GM12801 (cell line): Measurements from ENCODE around the gene HLA-DQB1.

Experiments used
- CTCF ChIP-seq: IDR thresholded peaks from one replicate; pipeline ENCODE4 v1.5.1; 2011; ENCODE audit warnings: control low read depth; ENCODE audit not compliant: insufficient read length; ENCODE audit errors: extremely low read depth

The HLA-DQB1 gene

DNA sequence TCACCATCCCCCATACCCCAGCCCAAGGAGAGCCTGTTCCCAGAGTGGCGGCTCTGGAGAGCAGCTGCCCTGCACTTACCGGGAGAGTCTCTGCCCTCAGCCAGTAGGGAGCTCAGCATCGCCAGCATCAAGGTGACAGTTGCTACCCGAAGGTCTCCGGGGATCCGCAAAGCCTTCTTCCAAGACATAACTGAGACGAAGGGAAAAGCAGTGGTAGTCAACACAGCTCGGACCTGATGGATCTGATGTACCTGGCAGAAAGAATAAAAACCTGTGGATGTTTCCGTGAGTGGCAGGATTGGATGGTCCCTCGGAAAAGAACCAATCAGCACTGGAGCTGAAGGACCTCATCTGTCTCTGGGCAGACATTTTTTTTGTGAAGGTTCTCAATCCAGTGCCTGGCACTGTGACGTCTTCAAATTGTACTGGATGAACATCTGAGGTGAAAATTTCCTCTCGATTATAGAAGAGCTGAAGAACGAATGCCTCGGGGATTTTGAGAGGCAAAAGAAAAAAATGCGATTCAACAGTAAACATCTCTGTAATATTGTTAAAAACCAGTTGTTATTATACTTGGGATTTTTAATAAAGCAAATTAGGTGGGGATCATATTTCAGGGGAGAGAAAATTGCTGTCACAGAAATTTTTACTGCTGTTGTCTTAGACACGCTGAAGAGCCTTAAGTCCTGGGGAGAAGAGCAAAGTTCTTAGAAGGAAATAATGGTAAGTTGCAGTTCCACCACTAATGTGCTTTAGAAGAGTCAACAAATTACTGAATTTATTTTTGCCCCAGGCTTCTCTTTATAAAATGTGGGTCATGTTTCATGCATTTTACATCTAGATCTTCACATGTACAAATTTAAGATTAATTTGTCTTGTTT, at the start of gene HLA-DQB1:
Gene HLA-DQB1, minus strand, starts transcription at position 238 of the 881 bp plus-strand sequence. Its CDS starts 50 bp downstream, at position 188.
- no peak for TF ChIP-seq CTCF

- TF ChIP-seq CTCF: no peak
Measured at GRCh38 chr6:32713241-32713640, 46.8 kb upstream of the HLA-DQB1 start.

DNA sequence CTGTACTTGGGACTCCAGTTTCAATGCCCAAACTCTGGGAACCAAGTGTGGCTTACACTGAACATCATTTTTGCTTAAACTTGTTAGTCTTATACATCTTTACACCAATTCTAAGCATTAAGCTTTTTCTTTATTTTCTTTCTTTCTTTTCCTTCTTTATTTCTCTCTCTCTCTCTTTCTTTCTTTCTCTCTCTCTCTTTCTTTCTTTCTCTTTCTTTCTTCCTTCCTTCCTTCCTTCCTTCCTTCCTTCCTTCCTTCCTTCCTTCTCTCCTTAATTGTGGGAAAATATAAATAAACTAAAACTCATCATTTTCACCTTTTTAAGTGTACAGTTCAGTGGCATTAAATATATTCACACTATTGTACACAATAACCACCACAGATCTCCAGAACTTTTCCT, 43.2 kb upstream of the HLA-DQB1 start:
- no peak for TF ChIP-seq CTCF

- TF ChIP-seq CTCF: no peak
Measured at GRCh38 chr6:32703347-32703746, 36.9 kb upstream of the HLA-DQB1 start.

- TF ChIP-seq CTCF: no peak
Measured at GRCh38 chr6:32700391-32701040, 34.1 kb upstream of the HLA-DQB1 start.

GRCh38 chr6:32697031-32697430, 30.6 kb upstream of the HLA-DQB1 start:
- TF ChIP-seq CTCF: no peak

GRCh38 chr6:32692019-32692418, 25.6 kb upstream of the HLA-DQB1 start:
- no peak for TF ChIP-seq CTCF
